ENCODE data around the gene MAP3K21. TPM values are rescaled to one million over a fixed set of nuclear protein-coding genes. Genes with fewer than 3 reads are reported as not detected.

Gene MAP3K21
- total and polyA plus RNA-seq, 2 of the 8 experiments (the other 6 are each of a cell fraction or from before 2014, with no cell fraction given): 21.2 to 21.8 TPM

DNA sequence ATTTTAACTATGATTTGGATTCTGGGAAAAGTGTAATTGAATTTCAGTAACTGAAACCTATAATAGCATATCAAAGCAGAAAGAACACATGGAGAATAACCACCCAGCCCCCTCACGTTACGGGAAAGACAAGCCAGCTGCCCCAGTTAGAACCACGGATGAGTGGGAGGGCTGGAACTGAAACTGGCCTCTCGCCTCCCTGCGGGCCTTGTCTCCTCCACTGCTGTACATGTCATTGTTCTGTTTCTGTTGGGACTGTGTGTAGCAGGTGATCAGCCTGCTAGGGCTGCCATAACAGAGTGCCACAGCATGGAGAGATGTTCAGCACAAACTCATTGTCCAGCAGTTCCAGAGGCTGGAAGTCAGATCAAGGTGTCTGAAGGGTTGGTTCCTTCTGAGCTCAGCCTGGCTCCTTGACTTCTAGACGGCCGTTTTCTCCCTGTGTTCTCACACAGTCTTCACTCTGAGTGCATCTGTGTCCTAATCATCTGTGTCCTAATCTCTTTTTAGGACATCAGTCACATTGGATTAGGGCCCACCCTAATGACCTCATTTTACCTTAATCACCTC, 52.4 kb downstream of the MAP3K21 start (continued):
- no peak for TF ChIP-seq FOSL1 (IDR thresholded peaks at IDR 0.05; ENCODE audit: insufficient read depth, low read depth, low read length)
- no peak for TF ChIP-seq MAFK (IDR thresholded peaks at IDR 0.05; ENCODE audit: low read depth, low read length)
- TF ChIP-seq SIN3A (conservative IDR thresholded peaks at IDR 0.05 in 1 of 2, IDR thresholded peaks at IDR 0.05 in 1 of 2; ENCODE audit: low read depth in 1 of 2, low read length in 2 of 2): no peak
- TF ChIP-seq GTF2F1 (IDR thresholded peaks at IDR 0.05; ENCODE audit: borderline replicate concordance, low read depth, low read length): no peak
- TF ChIP-seq YY1 (IDR thresholded peaks at IDR 0.05; ENCODE audit: low read depth, low read length): no peak

Data from H1 (cell line).